MM.1S (cell line): ENCODE measurements around the gene PIK3R1.

Experiments
- CTCF ChIP-seq: fragments of 300-600 bp; sonication (generic); IDR thresholded peaks from 2 replicates; pipeline ENCODE4 v1.5.1; 2016; ENCODE audit warnings: antibody characterized with exemption, low read length, mixed read lengths
- EZH2 ChIP-seq: fragments of 300-600 bp; sonication (generic); optimal IDR thresholded peaks from 2 replicates; pipeline ENCODE3; 2017; ENCODE audit warnings: low read depth, mild to moderate bottlenecking, antibody characterized with exemption, low read length, mixed read lengths

GRCh38 chr5:68220260-68220659 is 4.7 kb downstream of the PIK3R1 start:
- TF ChIP-seq CTCF (no peak), EZH2 (no peak)
